Measurements from ENCODE around the gene BUB3. TPM values are rescaled to one million over a fixed set of nuclear protein-coding genes. Genes with fewer than 3 reads are reported as not detected.
"Not testable (repeated sequence)": the region's sequence is repeated elsewhere in the genome, so short reads cannot be mapped to it uniquely, and the experiment has no call there.

BUB3 gene
- total and polyA plus RNA-seq, 2 experiments from 2014 or later, result 243 to 272 TPM

DNA sequence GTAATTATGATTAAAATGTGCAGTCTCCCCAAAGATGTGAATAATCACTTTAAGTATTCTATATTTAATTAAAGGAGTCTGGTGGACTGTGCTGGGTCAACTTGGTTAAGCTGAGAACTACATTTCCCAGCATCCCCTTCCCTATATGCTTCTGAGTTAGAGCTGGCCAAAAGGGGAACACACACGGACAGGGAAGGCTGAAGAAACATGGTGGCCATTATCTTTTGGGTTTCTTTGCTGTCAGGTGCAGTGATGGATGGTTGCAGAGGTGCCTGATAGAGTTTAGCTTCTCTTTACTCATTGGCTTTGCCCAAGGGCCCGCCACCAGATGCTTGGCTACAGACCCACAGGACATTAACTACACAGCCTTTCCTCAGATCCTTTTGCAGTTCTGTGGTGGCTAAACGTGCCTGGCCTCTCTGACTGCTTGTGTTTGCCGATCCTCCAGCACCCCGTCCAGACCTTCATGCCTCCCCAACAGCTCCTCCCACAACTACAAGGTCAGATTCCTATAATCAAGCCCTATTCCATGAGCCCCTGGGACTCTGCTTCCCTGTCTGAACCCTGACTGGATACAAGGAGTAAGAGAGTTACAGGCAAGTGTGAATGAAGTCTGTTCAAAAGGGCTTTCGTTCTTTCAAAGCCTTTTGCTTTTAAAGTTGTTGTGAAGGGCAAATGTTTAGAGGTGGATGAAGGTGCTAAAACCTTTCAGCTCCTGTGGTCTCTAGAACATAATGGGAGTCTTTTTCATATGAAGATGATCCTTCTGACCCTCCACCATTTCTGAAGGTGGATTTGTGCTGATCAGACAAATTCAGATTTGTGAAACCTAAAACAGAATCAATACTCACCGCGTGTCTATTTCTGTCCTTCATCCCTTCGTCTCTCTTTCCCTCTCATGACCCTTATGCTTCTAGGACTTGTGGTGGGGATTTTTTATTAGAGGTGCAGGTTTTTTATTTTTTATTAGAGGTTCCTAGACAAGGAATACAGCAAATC lies 21.5 kb downstream of the BUB3 start:
- no peak for DNase-seq (ENCODE audit: low spot score)
- no peak overlapping the region for H3K4me3 ChIP-seq
- TF ChIP-seq POLR2AphosphoS5 (IDR thresholded peaks at IDR 0.05; ENCODE audit: low read depth) (no peak), CTCF (conservative IDR thresholded peaks at IDR 0.05; ENCODE audit: low read depth in 2 of 2) (no peak)
- peaks cover 5% of the 10 kb centered on the region; the same call in 2 of the 3 replicates for H3K9me3 Mint-ChIP-seq
- no peak overlapping the region for H3K27ac ChIP-seq (ENCODE audit: low read depth)
- H3K4me2 ChIP-seq, result no peak overlapping the region
- H3F3A ChIP-seq (replicated peaks; ENCODE audit: low read depth), result no peaks in the 10 kb centered on the region
- H3K4me3 Mint-ChIP-seq, result no peak overlapping the region
- peak; percentile 58 for ATAC-seq
- no peaks in the 10 kb centered on the region for H3K4me1 Mint-ChIP-seq
- H2AFZ ChIP-seq, result no peak overlapping the region
- peaks cover 12% of the 10 kb centered on the region; the same call in 1 of the 2 replicates for H4K20me1 ChIP-seq (replicated peaks; ENCODE audit: insufficient read depth)
- H3K27ac Mint-ChIP-seq, result no peak overlapping the region
- H3K36me3 Mint-ChIP-seq (ENCODE audit: low read depth), result peaks cover 44% of the 10 kb centered on the region
- peaks cover 27% of the 10 kb centered on the region for H3K79me2 ChIP-seq (replicated peaks; ENCODE audit: insufficient read depth)
- 0 out of 2 replicates have a peak, but pooled peaks cover 4% of the 10 kb centered on the region for H3K4me1 ChIP-seq (ENCODE audit: insufficient read depth)
- no peaks in the 10 kb centered on the region for H3K9me2 ChIP-seq (ENCODE audit: insufficient read depth)
- peaks cover 9% of the 10 kb centered on the region for H3K36me3 ChIP-seq (ENCODE audit: insufficient read depth)
- no peaks in the 10 kb centered on the region for H3K27me3 Mint-ChIP-seq (ENCODE audit: insufficient read depth, low read depth, poor library complexity)
- no peaks in the 10 kb centered on the region for H3K27me3 ChIP-seq (ENCODE audit: insufficient read depth)

DNA sequence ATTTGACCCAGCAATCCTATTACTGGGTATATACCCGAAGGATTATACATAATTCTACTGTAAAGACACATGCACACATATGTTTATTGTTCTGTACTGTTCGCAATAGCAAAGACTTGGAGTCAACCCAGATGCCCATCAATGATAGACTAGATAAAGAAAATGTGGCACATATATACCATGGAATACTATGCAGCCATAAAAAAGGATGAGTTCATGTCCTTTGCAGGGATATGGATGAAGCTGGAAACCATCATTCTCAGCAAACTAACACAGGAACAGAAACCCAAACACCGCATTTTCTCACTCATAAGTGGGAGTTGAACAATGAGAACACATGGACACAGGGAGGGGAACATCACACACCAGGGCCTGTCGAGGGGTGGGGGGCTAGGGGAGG lies 24.2 kb downstream of the BUB3 start:
- H3K27me3 ChIP-seq (ENCODE audit: insufficient read depth); H3K27ac Mint-ChIP-seq; H3K27me3 Mint-ChIP-seq (ENCODE audit: insufficient read depth, low read depth, poor library complexity); H3K4me1 ChIP-seq (ENCODE audit: insufficient read depth); H2AFZ ChIP-seq; DNase-seq (ENCODE audit: low spot score); H3K4me3 ChIP-seq; H3K4me3 Mint-ChIP-seq; H3K27ac ChIP-seq (ENCODE audit: low read depth); H3K4me1 Mint-ChIP-seq; H3F3A ChIP-seq (replicated peaks; ENCODE audit: low read depth); ATAC-seq; H3K36me3 ChIP-seq (ENCODE audit: insufficient read depth); H3K9me2 ChIP-seq (ENCODE audit: insufficient read depth); H3K4me2 ChIP-seq; H3K9me3 Mint-ChIP-seq: not testable (repeated sequence)
- peaks cover 16% of the 10 kb centered on the region for H3K79me2 ChIP-seq (replicated peaks; ENCODE audit: insufficient read depth)
- H4K20me1 ChIP-seq (replicated peaks; ENCODE audit: insufficient read depth), result peaks cover 11% of the 10 kb centered on the region; the same call in 1 of the 2 replicates
- peaks cover 49% of the 10 kb centered on the region for H3K36me3 Mint-ChIP-seq (ENCODE audit: low read depth)

- H3K27ac ChIP-seq (ENCODE audit: low read depth), result no peak overlapping the region
- H3K27me3 Mint-ChIP-seq (ENCODE audit: insufficient read depth, low read depth, poor library complexity), result peaks cover 2% of the 10 kb centered on the region
- no peak overlapping the region for H3K4me3 ChIP-seq
- H3F3A ChIP-seq (replicated peaks; ENCODE audit: low read depth), result no peaks in the 10 kb centered on the region
- no peak overlapping the region for H3K4me2 ChIP-seq
- H3K27me3 ChIP-seq (ENCODE audit: insufficient read depth), result no peaks in the 10 kb centered on the region
- no peak overlapping the region for H3K27ac Mint-ChIP-seq
- H3K4me1 Mint-ChIP-seq, result no peaks in the 10 kb centered on the region
- H3K36me3 ChIP-seq (ENCODE audit: insufficient read depth), result peaks cover 5% of the 10 kb centered on the region
- H4K20me1 ChIP-seq (replicated peaks; ENCODE audit: insufficient read depth), result peaks cover 11% of the 10 kb centered on the region; the same call in 1 of the 2 replicates
- peaks cover 44% of the 10 kb centered on the region for H3K36me3 Mint-ChIP-seq (ENCODE audit: low read depth)
- H3K79me2 ChIP-seq (replicated peaks; ENCODE audit: insufficient read depth), result peaks cover 10% of the 10 kb centered on the region; the same call in 1 of the 2 replicates
- no peaks in the 10 kb centered on the region for H3K4me1 ChIP-seq (ENCODE audit: insufficient read depth)
- H3K9me2 ChIP-seq (ENCODE audit: insufficient read depth), result no peaks in the 10 kb centered on the region
- no peak for DNase-seq (ENCODE audit: low spot score)
- H3K9me3 Mint-ChIP-seq, result peaks cover 11% of the 10 kb centered on the region
- H3K4me3 Mint-ChIP-seq, result no peak overlapping the region
- H2AFZ ChIP-seq, result no peak overlapping the region
- ATAC-seq, result no peak
- TF ChIP-seq ZNF331 (CRISPR knock-in tag; IDR thresholded peaks at IDR 0.05; ENCODE audit: low read depth), result no peak
- no peak for TF ChIP-seq ZNF114 (CRISPR knock-in tag; IDR thresholded peaks at IDR 0.05)
- TF ChIP-seq, protein P1, sequence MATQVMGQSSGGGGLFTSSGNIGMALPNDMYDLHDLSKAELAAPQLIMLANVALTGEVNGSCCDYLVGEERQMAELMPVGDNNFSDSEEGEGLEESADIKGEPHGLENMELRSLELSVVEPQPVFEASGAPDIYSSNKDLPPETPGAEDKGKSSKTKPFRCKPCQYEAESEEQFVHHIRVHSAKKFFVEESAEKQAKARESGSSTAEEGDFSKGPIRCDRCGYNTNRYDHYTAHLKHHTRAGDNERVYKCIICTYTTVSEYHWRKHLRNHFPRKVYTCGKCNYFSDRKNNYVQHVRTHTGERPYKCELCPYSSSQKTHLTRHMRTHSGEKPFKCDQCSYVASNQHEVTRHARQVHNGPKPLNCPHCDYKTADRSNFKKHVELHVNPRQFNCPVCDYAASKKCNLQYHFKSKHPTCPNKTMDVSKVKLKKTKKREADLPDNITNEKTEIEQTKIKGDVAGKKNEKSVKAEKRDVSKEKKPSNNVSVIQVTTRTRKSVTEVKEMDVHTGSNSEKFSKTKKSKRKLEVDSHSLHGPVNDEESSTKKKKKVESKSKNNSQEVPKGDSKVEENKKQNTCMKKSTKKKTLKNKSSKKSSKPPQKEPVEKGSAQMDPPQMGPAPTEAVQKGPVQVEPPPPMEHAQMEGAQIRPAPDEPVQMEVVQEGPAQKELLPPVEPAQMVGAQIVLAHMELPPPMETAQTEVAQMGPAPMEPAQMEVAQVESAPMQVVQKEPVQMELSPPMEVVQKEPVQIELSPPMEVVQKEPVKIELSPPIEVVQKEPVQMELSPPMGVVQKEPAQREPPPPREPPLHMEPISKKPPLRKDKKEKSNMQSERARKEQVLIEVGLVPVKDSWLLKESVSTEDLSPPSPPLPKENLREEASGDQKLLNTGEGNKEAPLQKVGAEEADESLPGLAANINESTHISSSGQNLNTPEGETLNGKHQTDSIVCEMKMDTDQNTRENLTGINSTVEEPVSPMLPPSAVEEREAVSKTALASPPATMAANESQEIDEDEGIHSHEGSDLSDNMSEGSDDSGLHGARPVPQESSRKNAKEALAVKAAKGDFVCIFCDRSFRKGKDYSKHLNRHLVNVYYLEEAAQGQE (IDR thresholded peaks at IDR 0.05; ENCODE audit: unreplicated experiment), result no peak
- no peak for TF ChIP-seq NANOG (IDR thresholded peaks at IDR 0.05; ENCODE audit: borderline replicate concordance)
- no peak for TF ChIP-seq JUNB (IDR thresholded peaks at IDR 0.05; ENCODE audit: unreplicated experiment)
- no peak for TF ChIP-seq CREB1 (CRISPR knock-in tag; IDR thresholded peaks at IDR 0.05; ENCODE audit: low read depth)
- no peak for TF ChIP-seq STAT1 (IDR thresholded peaks at IDR 0.05; ENCODE audit: unreplicated experiment)
Measured at GRCh38 chr10:123180101-123181090, 26.2 kb downstream of the BUB3 start.
